Lower lobe of right lung (tissue), 2 donors: ENCODE measurements around the gene TSC22D2. TPM values are rescaled to one million over a fixed set of nuclear protein-coding genes. Genes with fewer than 3 reads are reported as not detected.

Experiments
- ATAC-seq, 2 donors: fragments of 200-7000 bp; cut with Tn5 transposase; one replicate each; pipeline ENCODE4 v1.9.1; 2020 to 2022; ENCODE audit warnings: mild to moderate bottlenecking in 2 of 2, moderate library complexity in 2 of 2
- DNase-seq: peaks from one replicate; pipeline ENCODE4 v3.0.0-alpha.2; 2020
- H3K27ac ChIP-seq: fragments of 200-600 bp; one replicate; pipeline ENCODE4 v1.8.0; 2022
- H3K27me3 ChIP-seq: fragments of 200-600 bp; one replicate; pipeline ENCODE4 v1.8.0; 2022; ENCODE audit warnings: low read depth
- H3K36me3 ChIP-seq: fragments of 200-600 bp; one replicate; pipeline ENCODE4 v1.8.0; 2022; ENCODE audit warnings: mild to moderate bottlenecking
- H3K4me1 ChIP-seq: fragments of 200-600 bp; one replicate; pipeline ENCODE4 v1.8.0; 2022
- H3K4me3 ChIP-seq: fragments of 200-600 bp; one replicate; pipeline ENCODE4 v1.8.0; 2022; ENCODE audit warnings: mild to moderate bottlenecking
- H3K9me3 ChIP-seq: fragments of 200-600 bp; one replicate; pipeline ENCODE4 v1.8.0; 2022
- intact Hi-C: fragments of 100-400 bp; cut with DNase I; formaldehyde crosslinking; loops from one replicate; pipeline ENCODE4 v1.11.0; 2022
- total RNA-seq: library from RNA; stranded (reverse); fragmentation: NEBNext Ultra II Directional; extraction: Animal tissue kit (Norgen Biotek cat#: 25700); gene quantifications from one replicate; pipeline ENCODE4 v1.2.1, GENCODE V29; 2021
- TF ChIP-seq, protein P1 (sequence below): fragments of 200-600 bp; IDR thresholded peaks from one replicate; pipeline ENCODE4 v1.8.0; 2022; ENCODE audit warnings: antibody characterized with exemption, mild to moderate bottlenecking
- donor health status: DM: no; HTN: yes; CAD: no; lungs with severe emphysema.

Gene TSC22D2
- total RNA-seq, 1 donor from 2014 or later = 21.3 TPM

DNA sequence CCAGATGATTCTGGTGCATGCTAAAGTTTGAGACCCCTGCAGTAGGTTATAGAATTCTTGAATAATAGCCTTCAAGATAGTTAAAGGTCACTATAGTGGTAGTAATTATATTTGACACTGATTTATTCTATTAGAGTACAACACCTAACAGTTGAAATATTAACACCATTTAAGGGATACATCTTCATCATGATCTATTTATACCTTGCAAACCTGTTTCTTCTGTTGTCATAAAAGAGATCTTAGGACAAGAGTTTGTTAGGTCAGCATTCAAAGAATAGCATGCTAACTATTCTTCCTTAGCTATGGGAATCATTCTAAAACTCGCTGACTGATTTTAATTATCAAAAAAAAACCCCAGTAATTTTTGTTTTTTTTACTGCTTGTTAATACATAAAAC, 46.5 kb downstream of the TSC22D2 start:
- Histone ChIP-seq H3K27me3 (no peaks in the 10 kb centered on the region), H3K4me1 (peaks cover 21% of the 10 kb centered on the region), H3K4me3 (no peak overlapping the region), H3K27ac (no peak overlapping the region), H3K36me3 (peaks cover 24% of the 10 kb centered on the region), H3K9me3 (no peaks in the 10 kb centered on the region)
- TF ChIP-seq, protein P1, sequence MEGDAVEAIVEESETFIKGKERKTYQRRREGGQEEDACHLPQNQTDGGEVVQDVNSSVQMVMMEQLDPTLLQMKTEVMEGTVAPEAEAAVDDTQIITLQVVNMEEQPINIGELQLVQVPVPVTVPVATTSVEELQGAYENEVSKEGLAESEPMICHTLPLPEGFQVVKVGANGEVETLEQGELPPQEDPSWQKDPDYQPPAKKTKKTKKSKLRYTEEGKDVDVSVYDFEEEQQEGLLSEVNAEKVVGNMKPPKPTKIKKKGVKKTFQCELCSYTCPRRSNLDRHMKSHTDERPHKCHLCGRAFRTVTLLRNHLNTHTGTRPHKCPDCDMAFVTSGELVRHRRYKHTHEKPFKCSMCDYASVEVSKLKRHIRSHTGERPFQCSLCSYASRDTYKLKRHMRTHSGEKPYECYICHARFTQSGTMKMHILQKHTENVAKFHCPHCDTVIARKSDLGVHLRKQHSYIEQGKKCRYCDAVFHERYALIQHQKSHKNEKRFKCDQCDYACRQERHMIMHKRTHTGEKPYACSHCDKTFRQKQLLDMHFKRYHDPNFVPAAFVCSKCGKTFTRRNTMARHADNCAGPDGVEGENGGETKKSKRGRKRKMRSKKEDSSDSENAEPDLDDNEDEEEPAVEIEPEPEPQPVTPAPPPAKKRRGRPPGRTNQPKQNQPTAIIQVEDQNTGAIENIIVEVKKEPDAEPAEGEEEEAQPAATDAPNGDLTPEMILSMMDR = no peak
- DNase-seq (no peak), ATAC-seq (no peak)
- intact Hi-C loops = no loop called here

DNA sequence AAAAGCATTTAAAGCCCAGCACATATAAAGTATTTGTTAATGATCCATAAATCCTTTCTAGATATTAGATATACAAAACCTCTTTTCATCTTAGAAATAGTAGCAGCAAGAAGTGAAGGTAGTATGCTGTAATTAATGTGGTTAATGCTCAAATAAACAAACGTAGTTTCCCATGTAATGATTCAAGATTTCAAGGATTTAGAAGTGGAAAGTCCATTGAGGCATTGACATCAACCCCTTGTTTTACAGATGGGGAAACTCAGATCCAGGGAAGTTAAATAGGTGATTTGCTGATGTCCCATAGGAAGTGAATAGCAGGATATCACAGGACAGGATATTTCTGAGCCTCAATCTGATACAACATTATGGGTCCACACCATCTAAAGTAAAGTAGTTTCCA, 47.2 kb downstream of the TSC22D2 start:
- Histone ChIP-seq H3K4me3 (no peak overlapping the region), H3K4me1 (peaks cover 13% of the 10 kb centered on the region), H3K9me3 (no peaks in the 10 kb centered on the region), H3K27ac (no peak overlapping the region), H3K27me3 (no peaks in the 10 kb centered on the region), H3K36me3 (peaks cover 31% of the 10 kb centered on the region)
- TF ChIP-seq, protein P1 = no peak
- no peak for ATAC-seq
- intact Hi-C loops = no loop called here
- DNase-seq = no peak

DNA sequence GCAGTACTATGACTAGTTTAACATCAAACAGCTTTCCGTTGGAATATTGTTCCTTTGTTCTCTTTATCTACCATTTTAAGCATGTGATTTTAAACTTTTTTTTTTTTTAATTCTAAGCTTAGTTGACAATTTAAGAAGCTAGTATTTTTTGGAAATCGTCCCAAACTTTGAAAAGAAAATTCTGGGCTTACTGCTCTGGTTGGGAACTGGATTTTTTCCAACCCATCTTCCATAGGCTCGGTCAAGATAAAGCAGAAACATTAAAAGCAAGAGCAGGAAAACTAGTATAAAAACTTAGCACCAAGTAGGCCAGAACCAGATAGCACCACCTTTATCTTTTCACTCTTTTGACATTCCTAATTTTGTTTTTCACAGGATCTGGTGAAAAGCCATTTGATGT, 49.9 kb downstream of the TSC22D2 start:
- DNase-seq (no peak), ATAC-seq (no peak)
- Histone ChIP-seq H3K27ac (no peak overlapping the region), H3K36me3 (peaks cover 32% of the 10 kb centered on the region), H3K4me3 (no peak overlapping the region), H3K27me3 (no peaks in the 10 kb centered on the region), H3K4me1 (no peaks in the 10 kb centered on the region), H3K9me3 (no peaks in the 10 kb centered on the region)
- TF ChIP-seq, protein P1 = no peak
- intact Hi-C loops = no loop called here

DNA sequence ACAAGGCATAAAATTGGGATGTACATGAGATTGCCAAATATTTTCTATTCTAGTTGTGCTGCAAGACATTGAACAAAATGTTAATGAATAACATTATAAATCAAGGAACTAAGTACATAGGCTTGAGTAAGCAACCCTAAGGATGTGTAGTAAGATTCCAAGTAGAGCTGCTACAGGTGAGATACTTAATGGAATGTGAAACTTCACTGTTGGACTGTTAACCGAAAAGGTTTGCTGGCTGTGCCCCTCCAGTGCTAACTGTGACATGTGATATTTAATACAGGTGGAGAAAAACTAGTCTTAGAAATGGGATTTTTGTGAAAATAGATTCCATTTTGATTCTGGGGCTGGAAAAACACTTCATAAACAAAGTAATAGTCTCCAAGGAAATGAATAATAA, 52.4 kb downstream of the TSC22D2 start:
- peaks cover 35% of the 10 kb centered on the region for H3K36me3 ChIP-seq
- H3K4me1 ChIP-seq = no peaks in the 10 kb centered on the region
- no peaks in the 10 kb centered on the region for H3K9me3 ChIP-seq
- no peaks in the 10 kb centered on the region for H3K27me3 ChIP-seq
- intact Hi-C loops = no loop called here
- no peak overlapping the region for H3K4me3 ChIP-seq
- TF ChIP-seq, protein P1 = no peak
- DNase-seq (no peak), ATAC-seq (no peak)
- H3K27ac ChIP-seq = no peak overlapping the region

DNA sequence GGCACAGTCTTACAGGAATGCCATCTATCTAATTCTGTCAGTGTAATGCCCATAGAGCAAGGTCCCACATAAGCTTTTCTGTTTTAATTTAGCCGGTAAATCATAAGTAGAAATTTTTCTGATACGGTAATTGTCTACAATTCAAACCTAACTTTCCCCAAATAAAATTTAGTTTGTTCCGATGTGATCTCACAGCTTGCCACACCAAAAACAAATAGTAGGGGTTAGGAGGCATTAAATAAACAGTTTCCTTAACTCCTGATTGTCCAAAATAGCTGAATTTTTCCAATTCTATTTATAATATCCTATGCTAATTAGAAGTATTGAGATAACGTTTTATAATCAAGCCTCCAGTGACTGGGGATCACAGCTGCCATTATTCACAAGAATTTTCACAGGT, 53.3 kb downstream of the TSC22D2 start:
- no peaks in the 10 kb centered on the region for H3K27me3 ChIP-seq

More for the DNA sequence above, 53.3 kb downstream of the TSC22D2 start:
- DNase-seq (no peak), ATAC-seq (no peak)
- intact Hi-C loops = no loop called here
- Histone ChIP-seq H3K36me3 (peaks cover 36% of the 10 kb centered on the region), H3K27ac (no peak overlapping the region), H3K9me3 (no peaks in the 10 kb centered on the region), H3K4me3 (no peak overlapping the region), H3K4me1 (no peaks in the 10 kb centered on the region)
- TF ChIP-seq, protein P1 = no peak
